Endodermal cell (in vitro differentiated cells): ENCODE data around the gene CNTF. TPM values are rescaled to one million over a fixed set of nuclear protein-coding genes. Genes with fewer than 3 reads are reported as not detected.

Source experiments
- DNase-seq: peaks from one replicate; pipeline ENCODE4 v3.0.0-alpha.2; 2017
- H3K27ac ChIP-seq: 2 replicates; pipeline ENCODE4 v1.5.1; 2013; ENCODE audit warnings: mild to moderate bottlenecking, low read depth, low read length, moderate library complexity
- H3K27me3 ChIP-seq: 2 replicates; pipeline ENCODE4 v1.6.1; 2013; ENCODE audit warnings: mild to moderate bottlenecking, low read length, moderate library complexity; ENCODE audit not compliant: insufficient read depth, control insufficient read depth, poor library complexity, severe bottlenecking
- H3K36me3 ChIP-seq: 2 replicates; pipeline ENCODE4 v1.7.0; 2013; ENCODE audit warnings: mild to moderate bottlenecking, low read length, moderate library complexity; ENCODE audit not compliant: control insufficient read depth, insufficient read depth
- H3K4me1 ChIP-seq: one replicate; pipeline ENCODE4 v1.7.0; 2013; ENCODE audit warnings: low read length; ENCODE audit not compliant: control insufficient read depth, insufficient read depth
- H3K4me3 ChIP-seq: 2 replicates; pipeline ENCODE4 v1.5.1; 2013; ENCODE audit warnings: mild to moderate bottlenecking, low read length, moderate library complexity
- H3K9ac ChIP-seq: 2 replicates; pipeline ENCODE4 v1.6.1; 2013; ENCODE audit warnings: mild to moderate bottlenecking, low read length, moderate library complexity; ENCODE audit not compliant: poor library complexity, severe bottlenecking; ENCODE audit errors: extremely low read depth
- H3K9me3 ChIP-seq: 2 replicates; pipeline ENCODE4 v1.6.1; 2013; ENCODE audit warnings: mild to moderate bottlenecking, low read length, moderate library complexity; ENCODE audit not compliant: control insufficient read depth
- H3K27ac Mint-ChIP-seq: 2 replicates; pipeline ENCODE4 v1.8.0; 2020; ENCODE audit warnings: mixed read lengths
- H3K27me3 Mint-ChIP-seq: 2 replicates; pipeline ENCODE4 v1.8.0; 2021; ENCODE audit warnings: mild to moderate bottlenecking, mixed read lengths; ENCODE audit not compliant: insufficient read depth
- H3K36me3 Mint-ChIP-seq: 2 replicates; pipeline ENCODE4 v1.8.0; 2020; ENCODE audit warnings: low read depth, mixed read lengths
- H3K4me1 Mint-ChIP-seq: 2 replicates; pipeline ENCODE4 v1.8.0; 2020; ENCODE audit warnings: mixed read lengths
- H3K4me3 Mint-ChIP-seq: 2 replicates; pipeline ENCODE4 v1.8.0; 2020; ENCODE audit warnings: mild to moderate bottlenecking, moderate library complexity, mixed read lengths
- H3K9me3 Mint-ChIP-seq: 2 replicates; pipeline ENCODE4 v1.8.0; 2020; ENCODE audit warnings: mild to moderate bottlenecking, mixed read lengths
- CTCF ChIP-seq: fragments of 200-600 bp; sonication (generic); conservative IDR thresholded peaks from 2 replicates; pipeline ENCODE4 v1.5.0; 2021; ENCODE audit warnings: antibody characterized with exemption, mild to moderate bottlenecking
- WGBS, 2 experiments: methylation state at CpG; one replicate each; pipeline versions ENCODE4 v1.1.5 to v1.1.7; 2013; ENCODE audit warnings: missing lambda C conversion rate in 2 of 2, mixed read lengths in 1 of 2; ENCODE audit not compliant: insufficient coverage in 1 of 2, insufficient read length in 1 of 2; 5-methylcytosine and 5-hydroxymethylcytosine counted together
- total RNA-seq, 2 donors: library from RNA; stranded (reverse); fragmentation: NEBNext Ultra II Directional in 1 of 2; extraction: Animal tissue kit (Norgen Biotek cat#: 25700) in 1 of 2; gene quantifications; 2 replicates in 1 of 2; 3 replicates in 1 of 2; pipeline ENCODE4 v1.2.1, GENCODE V29; 2021

CNTF gene
- total RNA-seq, 2 donors from 2014 or later = 1.7 to 3.7 TPM

GRCh38 chr11:58577555-58578135 is 44.8 kb upstream of the CNTF start:
- Histone ChIP-seq H3K9ac (peak overlapping the region; percentile 100), H3K4me1 (no peaks in the 10 kb centered on the region), H3K27me3 (no peaks in the 10 kb centered on the region), H3K27ac (peak overlapping the region; percentile 100), H3K4me3 (peak overlapping the region; percentile 91), H3K36me3 (peaks cover 5% of the 10 kb centered on the region), H3K9me3 (no peaks in the 10 kb centered on the region)
- Mint-ChIP-seq H3K27ac (peak overlapping the region; percentile 100), H3K4me3 (peak overlapping the region; percentile 96), H3K27me3 (no peaks in the 10 kb centered on the region), H3K9me3 (no peaks in the 10 kb centered on the region), H3K4me1 (peaks cover 39% of the 10 kb centered on the region), H3K36me3 (peaks cover 4% of the 10 kb centered on the region)
- 1 to 3% methylated on average over 16 to 21 of the region's 21 CpGs for WGBS, 2 experiments
- no peak for DNase-seq
- TF ChIP-seq CTCF = no peak

- Mint-ChIP-seq H3K9me3 (no peaks in the 10 kb centered on the region), H3K36me3 (peaks cover 4% of the 10 kb centered on the region), H3K4me1 (peaks cover 40% of the 10 kb centered on the region), H3K27ac (peak overlapping the region; percentile 100), H3K4me3 (peak overlapping the region; percentile 96), H3K27me3 (no peaks in the 10 kb centered on the region)
- Histone ChIP-seq H3K9me3 (no peaks in the 10 kb centered on the region), H3K4me3 (peak overlapping the region; percentile 91), H3K9ac (peak overlapping the region; percentile 100), H3K27ac (peak overlapping the region; percentile 100), H3K4me1 (no peaks in the 10 kb centered on the region), H3K27me3 (no peaks in the 10 kb centered on the region), H3K36me3 (peaks cover 5% of the 10 kb centered on the region)
- DNase-seq = peak; percentile 95
- 0% methylated on average over 15 to 33 of the region's 33 CpGs for WGBS, 2 experiments
- TF ChIP-seq CTCF = no peak
These were observed 44.3 kb upstream of the CNTF start for GRCh38 chr11:58578136-58578634.

- Mint-ChIP-seq H3K27ac (peak within 1 kb of the TSS; percentile 100), H3K36me3 (peaks cover 4% of the 10 kb centered on the region), H3K27me3 (no peaks in the 10 kb centered on the region), H3K4me1 (peaks cover 35% of the 10 kb centered on the region), H3K9me3 (no peaks in the 10 kb centered on the region), H3K4me3 (peak within 1 kb of the TSS; percentile 96)
- no peak for TF ChIP-seq CTCF
- H3K4me1 ChIP-seq = no peaks in the 10 kb centered on the region
- H3K27ac ChIP-seq = peak within 1 kb of the TSS; percentile 100
- no peaks in the 10 kb centered on the region for H3K27me3 ChIP-seq
- peak within 1 kb of the TSS; percentile 100 for H3K9ac ChIP-seq
- H3K9me3 ChIP-seq = no peaks in the 10 kb centered on the region
- WGBS, 2 experiments = 0 to 5% methylated on average over 4 to 29 of the region's 51 CpGs
- peaks cover 5% of the 10 kb centered on the region for H3K36me3 ChIP-seq
- H3K4me3 ChIP-seq = peak within 1 kb of the TSS; percentile 97
- peak; percentile 98 for DNase-seq
These were observed 43.8 kb upstream of the CNTF start, which contains the start of gene ZFP91 for GRCh38 chr11:58578635-58579191. Gene ZFP91 (plus strand): TSS chr11:58579063. CDS start chr11:58579282, 219 bp downstream.
